Measurements from ENCODE around the gene ZNF124. TPM values are rescaled to one million over a fixed set of nuclear protein-coding genes. Genes with fewer than 3 reads are reported as not detected.
"Not testable (repeated sequence)": the region's sequence is repeated elsewhere in the genome, so short reads cannot be mapped to it uniquely, and the experiment has no call there.

Gene ZNF124
- total RNA-seq, 1 donor from 2014 or later = 365 TPM

DNA sequence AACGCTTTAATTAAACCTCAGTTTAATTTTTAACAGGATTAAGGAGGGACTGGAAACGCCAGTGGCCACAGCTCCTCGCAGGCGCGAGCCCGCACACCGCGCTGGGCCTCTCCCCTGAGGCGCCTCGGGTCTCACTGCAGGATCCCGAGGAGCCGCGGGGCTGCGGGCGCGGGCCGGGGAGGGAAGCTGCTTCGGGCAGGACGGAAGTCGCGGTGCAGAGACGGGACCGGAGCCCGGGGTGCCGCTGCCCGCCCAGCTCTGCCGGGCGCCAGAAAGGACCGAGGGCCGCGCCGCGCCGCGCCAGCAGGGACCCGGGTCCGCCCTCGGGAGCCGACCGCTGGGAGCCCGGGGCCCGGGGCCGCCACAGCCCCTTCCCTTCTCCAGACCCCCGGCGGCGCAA, 377 bp downstream of the ZNF124 start:
- not testable (repeated sequence) for DNase-seq

- DNase-seq = no peak
Measured at GRCh38 chr1:247165674-247166073, 6.1 kb downstream of the ZNF124 start.

DNA sequence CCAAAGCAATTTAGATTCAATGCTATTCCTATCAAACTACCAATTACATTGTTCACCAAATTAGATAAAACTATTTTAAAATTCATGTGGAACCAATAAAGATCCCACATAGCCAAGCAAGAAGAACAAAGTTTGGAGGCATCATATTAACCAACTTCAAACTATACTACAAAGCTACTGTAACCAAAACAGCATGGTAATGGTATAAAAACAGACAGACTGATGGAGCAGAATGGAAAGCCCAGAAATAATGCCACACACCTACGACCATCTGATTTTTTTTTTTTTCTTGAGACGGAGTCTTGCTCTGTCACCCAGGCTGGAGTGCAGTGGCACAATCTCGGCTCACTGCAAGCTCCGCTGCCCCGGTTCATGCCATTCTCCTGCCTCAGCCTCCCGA, 7.1 kb downstream of the ZNF124 start:
- no peak for DNase-seq

GRCh38 chr1:247156787-247157232, 15.0 kb downstream of the ZNF124 start:
- no peak for DNase-seq

GRCh38 chr1:247147781-247148180, 24.0 kb downstream of the ZNF124 start:
- no peak for DNase-seq

GRCh38 chr1:247147120-247147519, 24.7 kb downstream of the ZNF124 start:
- not testable (repeated sequence) for DNase-seq

- no peak for DNase-seq
Measured at GRCh38 chr1:247146671-247147070, 25.1 kb downstream of the ZNF124 start.

- no peak for DNase-seq
Measured at GRCh38 chr1:247145279-247145678, 26.5 kb downstream of the ZNF124 start.

DNA sequence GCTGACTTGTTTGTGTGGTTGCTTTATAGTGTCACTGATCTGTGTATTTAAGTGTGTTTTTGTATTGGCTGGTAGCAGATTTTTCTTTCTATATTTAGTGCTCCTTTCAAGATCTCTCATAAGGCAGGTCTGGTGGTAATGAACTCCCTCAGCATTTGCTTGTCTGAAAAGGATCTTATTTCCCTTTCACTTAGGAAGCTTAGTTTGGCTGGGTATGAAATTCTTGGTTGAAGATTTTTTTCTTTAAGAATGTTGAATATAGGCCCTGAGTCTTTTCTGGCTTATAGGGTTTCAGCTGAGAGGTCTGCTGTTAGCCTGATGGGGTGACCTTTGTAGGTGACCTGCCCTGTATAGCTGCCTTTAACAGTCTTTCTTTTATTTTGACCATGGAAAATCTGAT, 32.3 kb downstream of the ZNF124 start:
- not testable (repeated sequence) for DNase-seq

GRCh38 chr1:247131236-247131635, 40.6 kb downstream of the ZNF124 start:
- DNase-seq = no peak

GRCh38 chr1:247127519-247128282, 44.1 kb downstream of the ZNF124 start:
- not testable (repeated sequence) for DNase-seq

DNA sequence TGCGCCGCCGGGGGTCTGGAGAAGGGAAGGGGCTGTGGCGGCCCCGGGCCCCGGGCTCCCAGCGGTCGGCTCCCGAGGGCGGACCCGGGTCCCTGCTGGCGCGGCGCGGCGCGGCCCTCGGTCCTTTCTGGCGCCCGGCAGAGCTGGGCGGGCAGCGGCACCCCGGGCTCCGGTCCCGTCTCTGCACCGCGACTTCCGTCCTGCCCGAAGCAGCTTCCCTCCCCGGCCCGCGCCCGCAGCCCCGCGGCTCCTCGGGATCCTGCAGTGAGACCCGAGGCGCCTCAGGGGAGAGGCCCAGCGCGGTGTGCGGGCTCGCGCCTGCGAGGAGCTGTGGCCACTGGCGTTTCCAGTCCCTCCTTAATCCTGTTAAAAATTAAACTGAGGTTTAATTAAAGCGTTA, 45.2 kb downstream of the ZNF124 start:
- DNase-seq = not testable (repeated sequence)

DNA sequence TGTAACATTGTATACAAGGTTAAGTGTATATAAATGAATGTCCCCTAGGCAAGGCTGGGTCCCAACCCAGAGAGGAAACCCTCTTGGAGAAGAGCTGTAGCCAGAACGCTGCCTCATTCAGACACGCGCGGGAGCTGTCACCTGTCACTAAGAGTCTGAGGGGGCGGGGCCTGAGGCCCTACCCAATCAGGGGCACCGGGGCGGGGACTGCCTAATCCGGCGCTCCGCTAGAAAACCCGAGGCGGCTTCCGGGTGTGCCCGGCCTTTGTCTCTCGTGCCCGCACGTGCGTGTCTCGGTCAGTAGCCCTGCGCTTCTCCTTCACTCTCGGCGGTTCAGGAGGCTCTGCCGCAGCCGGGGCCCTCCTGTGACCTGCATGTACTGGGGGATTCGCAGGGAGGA, 45.7 kb downstream of the ZNF124 start:
- not testable (repeated sequence) for DNase-seq

DNA sequence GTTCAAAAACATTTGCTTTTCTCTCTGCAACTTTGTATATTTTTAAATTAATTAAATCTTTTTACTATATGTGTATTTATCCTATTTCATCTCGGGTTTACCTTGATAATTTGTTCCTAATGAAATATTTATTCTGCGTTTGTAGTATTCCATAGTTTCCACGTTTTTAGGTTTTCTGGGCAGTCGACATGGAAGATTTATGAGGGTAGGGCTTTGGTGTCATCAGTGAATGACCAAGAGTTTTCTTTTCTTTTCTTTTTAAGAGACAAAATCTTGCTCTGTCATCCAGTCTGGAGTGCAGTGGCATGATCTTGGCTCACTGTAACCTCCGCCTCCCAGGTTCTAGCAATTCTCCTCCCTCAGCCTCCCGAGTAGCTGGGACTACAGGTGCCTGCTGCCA, 50.4 kb downstream of the ZNF124 start:
- no peak for DNase-seq

GRCh38 chr1:247120408-247120668, 51.5 kb downstream of the ZNF124 start:
- DNase-seq = not testable (repeated sequence)

DNA sequence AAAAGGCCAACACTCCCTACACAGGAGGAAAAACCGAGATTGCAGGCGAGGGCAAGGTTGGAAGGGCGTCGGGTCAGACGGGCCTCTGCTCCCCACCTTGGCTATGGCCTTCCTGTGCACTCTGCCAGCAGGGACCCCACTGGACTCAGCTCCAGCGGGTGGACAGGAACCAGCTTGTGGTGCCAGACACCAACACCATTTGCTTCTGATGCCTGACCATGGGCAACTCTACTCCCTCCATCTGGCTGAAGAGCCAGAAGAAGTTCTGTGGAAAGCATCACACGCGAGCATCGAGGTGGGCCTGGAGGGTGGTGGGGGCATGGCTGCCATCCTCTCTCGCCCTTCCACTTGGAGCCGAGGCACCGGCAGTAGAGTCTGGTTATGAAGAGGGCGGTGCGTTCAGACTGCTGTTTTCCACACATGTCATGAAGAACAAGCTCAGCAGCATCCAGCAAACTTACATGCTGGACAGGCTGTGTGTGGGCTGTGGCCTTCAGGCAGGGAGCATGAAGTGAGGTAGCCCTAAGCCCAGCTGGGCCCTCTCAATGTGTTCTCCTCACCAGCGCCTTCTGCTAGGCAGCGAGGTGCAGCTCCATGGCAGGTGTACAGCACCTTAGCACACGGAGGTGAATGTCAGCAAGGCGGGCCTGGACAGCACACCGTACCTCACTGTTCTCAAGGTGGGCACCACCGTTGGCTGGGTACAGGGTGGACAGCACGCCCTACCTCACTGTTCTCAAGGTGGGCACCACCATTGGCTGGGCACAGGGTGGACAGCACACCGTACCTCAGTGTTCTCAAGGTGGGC, 52.0 kb downstream of the ZNF124 start:
- no peak for DNase-seq

GRCh38 chr1:247118946-247119446, 52.8 kb downstream of the ZNF124 start:
- DNase-seq = no peak

DNA sequence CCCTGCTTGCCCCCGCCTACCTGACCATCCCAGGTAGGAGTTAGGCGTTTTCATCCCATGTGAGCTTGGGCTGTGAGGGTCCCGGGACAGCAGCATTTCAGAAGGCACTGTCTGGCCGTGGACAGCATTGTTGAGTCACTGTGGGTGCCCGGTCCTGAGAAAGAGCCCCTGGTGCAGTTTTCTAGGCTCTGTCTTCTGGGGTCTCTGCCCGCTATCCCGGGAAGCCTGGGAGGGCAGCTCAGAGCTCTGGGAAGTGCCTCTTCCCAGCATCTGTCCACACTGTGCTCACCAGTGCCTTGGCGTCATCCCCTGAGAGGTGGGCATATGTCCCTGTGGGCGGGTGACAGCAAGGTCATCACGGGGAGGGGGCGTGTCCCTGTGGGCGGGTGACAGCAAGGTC, 56.3 kb downstream of the ZNF124 start:
- DNase-seq = no peak

GRCh38 chr1:247115141-247115510, 56.7 kb downstream of the ZNF124 start:
- DNase-seq = no peak

DNA sequence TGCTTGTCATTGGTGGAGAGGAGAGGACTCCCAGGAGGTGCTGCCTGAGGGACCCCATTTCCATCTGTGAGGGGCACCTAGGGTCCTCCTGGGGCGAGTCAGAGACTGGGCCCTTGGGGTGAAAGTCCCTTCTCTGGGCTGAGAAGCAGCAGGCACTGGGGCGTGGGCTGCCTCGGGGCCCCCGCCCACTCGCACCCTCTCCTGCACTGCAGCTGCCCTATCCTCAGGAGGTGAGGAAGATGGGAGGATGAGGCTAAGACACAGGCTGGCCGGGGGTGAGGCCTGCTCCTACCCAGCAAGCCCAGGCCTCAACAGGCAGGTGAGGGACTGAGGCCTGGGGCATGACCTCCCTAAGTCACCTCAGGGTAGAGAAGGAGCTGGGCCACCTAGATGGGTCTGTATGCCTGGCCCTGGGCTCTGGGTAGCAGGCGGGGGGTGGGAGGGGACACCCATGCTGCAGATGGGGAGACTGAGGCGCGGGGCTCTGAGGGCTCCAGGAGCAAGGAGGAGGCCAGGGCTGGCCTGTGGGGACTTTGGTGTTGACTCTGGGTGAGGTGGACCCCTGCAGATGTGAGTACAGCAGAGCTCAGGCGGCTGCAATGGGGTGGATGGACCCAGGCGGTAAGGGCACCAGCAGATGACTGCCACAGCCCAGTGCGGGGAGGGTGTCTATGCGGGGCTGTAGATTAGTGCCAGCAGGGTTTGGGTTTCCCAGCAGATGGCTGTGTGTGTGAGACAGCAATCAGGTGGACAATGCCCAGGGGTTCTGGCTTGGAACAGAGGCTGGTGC, 57.3 kb downstream of the ZNF124 start:
- no peak for DNase-seq

GRCh38 chr1:247113733-247114271, 58.0 kb downstream of the ZNF124 start:
- no peak for DNase-seq

DNA sequence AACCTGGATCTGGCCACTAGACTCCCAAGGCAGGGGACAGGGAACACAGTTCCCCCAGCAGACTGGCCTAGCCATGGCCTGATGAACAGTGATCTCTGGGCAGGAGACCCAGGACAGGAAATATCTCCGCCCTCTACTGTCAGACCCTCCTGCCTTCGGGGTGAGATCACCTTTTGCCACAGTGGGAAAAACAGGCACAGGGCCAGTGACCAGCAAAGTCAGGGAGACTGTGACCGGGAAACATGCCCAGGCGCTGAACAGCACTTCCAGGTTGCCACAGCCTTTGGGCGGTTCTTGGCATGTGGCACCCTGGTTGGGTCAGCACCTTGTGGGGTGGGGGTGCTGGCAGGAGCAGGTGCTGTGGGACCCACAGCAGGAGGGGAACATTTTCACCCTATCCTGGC, 58.7 kb downstream of the ZNF124 start:
- no peak for DNase-seq

DNA sequence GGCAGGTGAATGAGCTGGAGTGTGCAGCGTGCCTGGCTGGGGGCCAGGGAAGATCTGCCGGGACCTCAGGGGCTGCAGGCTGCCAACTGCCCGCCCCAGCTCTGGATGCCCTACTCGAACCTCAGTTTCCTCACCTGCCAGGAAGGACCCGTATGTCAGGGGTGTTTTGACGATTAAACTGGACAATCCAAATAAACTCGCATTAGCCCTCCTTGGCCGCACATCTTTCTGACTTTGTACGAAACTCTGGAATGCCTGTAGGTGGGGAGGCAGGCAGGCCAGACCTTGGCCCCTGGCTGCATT, 59.4 kb downstream of the ZNF124 start:
- no peak for DNase-seq

Data from occipital lobe (tissue), 2 donors.